Adipocyte (in vitro differentiated cells): ENCODE results near the gene DHX35.
A peak's percentile ranks its signal among the peaks of the same experiment; 100 is the strongest.

Experiments
- DNase-seq: peaks from one replicate; pipeline ENCODE4 v3.0.0-alpha.2; 2015; ENCODE audit warnings: low read depth
- H3K27me3 ChIP-seq: replicated peaks from 2 replicates; pipeline ENCODE4 v1.7.0; 2013; ENCODE audit warnings: mild to moderate bottlenecking, low read length, moderate library complexity; ENCODE audit not compliant: control insufficient read depth, insufficient read depth
- H3K36me3 ChIP-seq: 2 replicates; pipeline ENCODE4 v1.7.0; 2013; ENCODE audit warnings: low read length, mild to moderate bottlenecking, moderate library complexity; ENCODE audit not compliant: control insufficient read depth, insufficient read depth, severe bottlenecking
- H3K4me1 ChIP-seq: 2 replicates; pipeline ENCODE4 v1.7.0; 2013; ENCODE audit warnings: mild to moderate bottlenecking, low read length, moderate library complexity; ENCODE audit not compliant: control insufficient read depth, insufficient read depth
- H3K4me3 ChIP-seq: 2 replicates; pipeline ENCODE4 v1.7.0; 2013; ENCODE audit warnings: mild to moderate bottlenecking, low read length, moderate library complexity
- H3K9ac ChIP-seq: 2 replicates; pipeline ENCODE4 v1.7.0; 2013; ENCODE audit warnings: mild to moderate bottlenecking, low read length, moderate library complexity
- H3K9me3 ChIP-seq: 2 replicates; pipeline ENCODE4 v1.7.0; 2013; ENCODE audit warnings: mild to moderate bottlenecking, low read length, moderate library complexity; ENCODE audit not compliant: control insufficient read depth

Gene DHX35

GRCh38 chr20:39045676-39046075, 83.5 kb downstream of the DHX35 start:
- no peaks in the 10 kb centered on the region for H3K27me3 ChIP-seq
- no peak overlapping the region for H3K4me3 ChIP-seq
- peaks cover 6% of the 10 kb centered on the region for H3K4me1 ChIP-seq
- H3K9ac ChIP-seq: no peak overlapping the region
- no peaks in the 10 kb centered on the region for H3K9me3 ChIP-seq
- peaks cover 17% of the 10 kb centered on the region for H3K36me3 ChIP-seq
- DNase-seq: no peak

GRCh38 chr20:39047417-39047985, 85.4 kb downstream of the DHX35 start:
- H3K4me1 ChIP-seq: peaks cover 6% of the 10 kb centered on the region
- H3K4me3 ChIP-seq: no peak overlapping the region
- no peak overlapping the region for H3K9ac ChIP-seq
- no peak for DNase-seq
- no peaks in the 10 kb centered on the region for H3K27me3 ChIP-seq
- H3K9me3 ChIP-seq: no peaks in the 10 kb centered on the region
- peaks cover 8% of the 10 kb centered on the region for H3K36me3 ChIP-seq

- peaks cover 2% of the 10 kb centered on the region for H3K36me3 ChIP-seq
- peaks cover 6% of the 10 kb centered on the region for H3K4me1 ChIP-seq
- H3K27me3 ChIP-seq: peaks cover 4% of the 10 kb centered on the region
- no peaks in the 10 kb centered on the region for H3K9me3 ChIP-seq
- no peak overlapping the region for H3K9ac ChIP-seq
- no peak overlapping the region for H3K4me3 ChIP-seq
- peak; percentile 89 for DNase-seq
These were observed 86.0 kb downstream of the DHX35 start for GRCh38 chr20:39048000-39048696.

GRCh38 chr20:39049148-39049547, 87.0 kb downstream of the DHX35 start:
- H3K9me3 ChIP-seq: no peaks in the 10 kb centered on the region
- no peak overlapping the region for H3K4me3 ChIP-seq
- peaks cover 6% of the 10 kb centered on the region for H3K4me1 ChIP-seq
- DNase-seq: no peak
- H3K9ac ChIP-seq: peak overlapping the region; percentile 88
- H3K27me3 ChIP-seq: peaks cover 7% of the 10 kb centered on the region
- no peaks in the 10 kb centered on the region for H3K36me3 ChIP-seq

- H3K9me3 ChIP-seq: no peaks in the 10 kb centered on the region
- H3K4me3 ChIP-seq: peak overlapping the region; percentile 93
- DNase-seq: peak; percentile 89
- peaks cover 6% of the 10 kb centered on the region for H3K4me1 ChIP-seq
- H3K36me3 ChIP-seq: no peaks in the 10 kb centered on the region
- H3K27me3 ChIP-seq: peaks cover 15% of the 10 kb centered on the region
- peak overlapping the region; percentile 88 for H3K9ac ChIP-seq
These were observed 87.8 kb downstream of the DHX35 start for GRCh38 chr20:39049684-39050554.

- no peak for DNase-seq
- Histone ChIP-seq H3K9me3 (no peaks in the 10 kb centered on the region), H3K27me3 (peaks cover 21% of the 10 kb centered on the region), H3K4me3 (peak overlapping the region; percentile 93), H3K9ac (peak overlapping the region; percentile 88), H3K36me3 (no peaks in the 10 kb centered on the region), H3K4me1 (peaks cover 6% of the 10 kb centered on the region)
These were observed 88.4 kb downstream of the DHX35 start for GRCh38 chr20:39050555-39050902.

GRCh38 chr20:39052676-39053075, 90.5 kb downstream of the DHX35 start:
- Histone ChIP-seq H3K4me1 (peaks cover 6% of the 10 kb centered on the region), H3K9ac (no peak overlapping the region), H3K4me3 (no peak overlapping the region), H3K27me3 (peaks cover 34% of the 10 kb centered on the region), H3K36me3 (no peaks in the 10 kb centered on the region), H3K9me3 (no peaks in the 10 kb centered on the region)
- no peak for DNase-seq

GRCh38 chr20:39057143-39057542, 95.0 kb downstream of the DHX35 start:
- H3K27me3 ChIP-seq: peaks cover 54% of the 10 kb centered on the region
- DNase-seq: no peak
- H3K4me3 ChIP-seq: no peak overlapping the region
- no peaks in the 10 kb centered on the region for H3K4me1 ChIP-seq
- H3K9me3 ChIP-seq: no peaks in the 10 kb centered on the region
- H3K9ac ChIP-seq: no peak overlapping the region
- H3K36me3 ChIP-seq: no peaks in the 10 kb centered on the region

GRCh38 chr20:39057911-39058310, 95.8 kb downstream of the DHX35 start:
- no peak for DNase-seq
- Histone ChIP-seq H3K9me3 (no peaks in the 10 kb centered on the region), H3K9ac (no peak overlapping the region), H3K4me3 (no peak overlapping the region), H3K4me1 (no peaks in the 10 kb centered on the region), H3K36me3 (no peaks in the 10 kb centered on the region), H3K27me3 (peaks cover 54% of the 10 kb centered on the region)

GRCh38 chr20:39059036-39059435, 96.9 kb downstream of the DHX35 start:
- DNase-seq: no peak
- H3K4me3 ChIP-seq: no peak overlapping the region
- H3K4me1 ChIP-seq: no peaks in the 10 kb centered on the region

GRCh38 chr20:39066471-39067242, 104.5 kb downstream of the DHX35 start:
- no peaks in the 10 kb centered on the region for H3K36me3 ChIP-seq
- H3K27me3 ChIP-seq: peaks cover 19% of the 10 kb centered on the region
- no peak for DNase-seq
- no peak overlapping the region for H3K4me3 ChIP-seq
- peaks cover 9% of the 10 kb centered on the region for H3K4me1 ChIP-seq
- peaks cover 12% of the 10 kb centered on the region for H3K9me3 ChIP-seq
- H3K9ac ChIP-seq: no peak overlapping the region

More at GRCh38 chr20:39059036-39059435, 96.9 kb downstream of the DHX35 start:
- no peaks in the 10 kb centered on the region for H3K36me3 ChIP-seq
- H3K27me3 ChIP-seq: peaks cover 60% of the 10 kb centered on the region
- H3K9me3 ChIP-seq: no peaks in the 10 kb centered on the region
- H3K9ac ChIP-seq: no peak overlapping the region
